HepG2 (cell line): ENCODE data around the gene CERS5.

Source experiments
- BORCS8-MEF2B ChIP-seq: sonication (generic); formaldehyde crosslinking; IDR thresholded peaks from 2 replicates; pipeline ENCODE4 v1.8.0; 2022; ENCODE audit warnings: mild to moderate bottlenecking, missing genetic modification reagents
- MTA3 ChIP-seq: sonication (generic); formaldehyde crosslinking; IDR thresholded peaks from 2 replicates; pipeline ENCODE4 v1.4.0; 2020; ENCODE audit warnings: missing genetic modification reagents
- PBX3 ChIP-seq: sonication (generic); formaldehyde crosslinking; IDR thresholded peaks from 2 replicates; pipeline ENCODE4 v1.8.1; 2023; ENCODE audit warnings: missing genetic modification reagents, inconsistent platforms, borderline replicate concordance
- RARA ChIP-seq: IDR thresholded peaks from 2 replicates; pipeline ENCODE4 v1.6.1; 2016; ENCODE audit warnings: missing genetic modification reagents, missing compliant biosample characterization
- TRIM24 ChIP-seq: sonication (generic); formaldehyde crosslinking; IDR thresholded peaks from 2 replicates; pipeline ENCODE4 v1.8.0; 2022; ENCODE audit warnings: mild to moderate bottlenecking, missing genetic modification reagents
- ZNF12 ChIP-seq: sonication (generic); formaldehyde crosslinking; IDR thresholded peaks from 2 replicates; pipeline ENCODE4 v1.5.0; 2020; ENCODE audit warnings: missing genetic modification reagents
- ZNF24 ChIP-seq: fragments of 450-650 bp; IDR thresholded peaks from 2 replicates; pipeline ENCODE4 v1.6.1; 2017; ENCODE audit warnings: antibody characterized with exemption, mild to moderate bottlenecking
- ZNF615 ChIP-seq: sonication (generic); formaldehyde crosslinking; IDR thresholded peaks from 2 replicates; pipeline ENCODE4 v1.5.0; 2020; ENCODE audit warnings: mild to moderate bottlenecking, missing genetic modification reagents, borderline replicate concordance
- TF ChIP-seq, protein P1 (sequence below): IDR thresholded peaks from 2 replicates; pipeline ENCODE4 v1.6.1; 2016; ENCODE audit warnings: low read depth, missing genetic modification reagents, missing compliant biosample characterization

- TF ChIP-seq ZNF615 (CRISPR knock-in tag) (no peak), RARA (CRISPR knock-in tag) (no peak), ZNF12 (no peak), PBX3 (CRISPR knock-in tag) (no peak), TRIM24 (no peak), BORCS8-MEF2B (CRISPR knock-in tag) (no peak), MTA3 (CRISPR knock-in tag) (no peak), ZNF24 (no peak)
- TF ChIP-seq, protein P1, sequence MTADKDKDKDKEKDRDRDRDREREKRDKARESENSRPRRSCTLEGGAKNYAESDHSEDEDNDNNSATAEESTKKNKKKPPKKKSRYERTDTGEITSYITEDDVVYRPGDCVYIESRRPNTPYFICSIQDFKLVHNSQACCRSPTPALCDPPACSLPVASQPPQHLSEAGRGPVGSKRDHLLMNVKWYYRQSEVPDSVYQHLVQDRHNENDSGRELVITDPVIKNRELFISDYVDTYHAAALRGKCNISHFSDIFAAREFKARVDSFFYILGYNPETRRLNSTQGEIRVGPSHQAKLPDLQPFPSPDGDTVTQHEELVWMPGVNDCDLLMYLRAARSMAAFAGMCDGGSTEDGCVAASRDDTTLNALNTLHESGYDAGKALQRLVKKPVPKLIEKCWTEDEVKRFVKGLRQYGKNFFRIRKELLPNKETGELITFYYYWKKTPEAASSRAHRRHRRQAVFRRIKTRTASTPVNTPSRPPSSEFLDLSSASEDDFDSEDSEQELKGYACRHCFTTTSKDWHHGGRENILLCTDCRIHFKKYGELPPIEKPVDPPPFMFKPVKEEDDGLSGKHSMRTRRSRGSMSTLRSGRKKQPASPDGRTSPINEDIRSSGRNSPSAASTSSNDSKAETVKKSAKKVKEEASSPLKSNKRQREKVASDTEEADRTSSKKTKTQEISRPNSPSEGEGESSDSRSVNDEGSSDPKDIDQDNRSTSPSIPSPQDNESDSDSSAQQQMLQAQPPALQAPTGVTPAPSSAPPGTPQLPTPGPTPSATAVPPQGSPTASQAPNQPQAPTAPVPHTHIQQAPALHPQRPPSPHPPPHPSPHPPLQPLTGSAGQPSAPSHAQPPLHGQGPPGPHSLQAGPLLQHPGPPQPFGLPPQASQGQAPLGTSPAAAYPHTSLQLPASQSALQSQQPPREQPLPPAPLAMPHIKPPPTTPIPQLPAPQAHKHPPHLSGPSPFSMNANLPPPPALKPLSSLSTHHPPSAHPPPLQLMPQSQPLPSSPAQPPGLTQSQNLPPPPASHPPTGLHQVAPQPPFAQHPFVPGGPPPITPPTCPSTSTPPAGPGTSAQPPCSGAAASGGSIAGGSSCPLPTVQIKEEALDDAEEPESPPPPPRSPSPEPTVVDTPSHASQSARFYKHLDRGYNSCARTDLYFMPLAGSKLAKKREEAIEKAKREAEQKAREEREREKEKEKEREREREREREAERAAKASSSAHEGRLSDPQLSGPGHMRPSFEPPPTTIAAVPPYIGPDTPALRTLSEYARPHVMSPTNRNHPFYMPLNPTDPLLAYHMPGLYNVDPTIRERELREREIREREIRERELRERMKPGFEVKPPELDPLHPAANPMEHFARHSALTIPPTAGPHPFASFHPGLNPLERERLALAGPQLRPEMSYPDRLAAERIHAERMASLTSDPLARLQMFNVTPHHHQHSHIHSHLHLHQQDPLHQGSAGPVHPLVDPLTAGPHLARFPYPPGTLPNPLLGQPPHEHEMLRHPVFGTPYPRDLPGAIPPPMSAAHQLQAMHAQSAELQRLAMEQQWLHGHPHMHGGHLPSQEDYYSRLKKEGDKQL (CRISPR knock-in tag): no peak
These were observed 21.7 kb downstream of the CERS5 start for GRCh38 chr12:50145439-50145838.
